ENCODE data around the gene POLG. TPM values are rescaled to one million over a fixed set of nuclear protein-coding genes. Genes with fewer than 3 reads are reported as not detected.
A peak's percentile ranks its signal among the peaks of the same experiment; 100 is the strongest.

The POLG gene
- total and polyA plus RNA-seq, 2 of the 13 experiments (the other 11 are each of a cell fraction or from before 2014, with no cell fraction given) = 26.6 to 35.5 TPM

DNA sequence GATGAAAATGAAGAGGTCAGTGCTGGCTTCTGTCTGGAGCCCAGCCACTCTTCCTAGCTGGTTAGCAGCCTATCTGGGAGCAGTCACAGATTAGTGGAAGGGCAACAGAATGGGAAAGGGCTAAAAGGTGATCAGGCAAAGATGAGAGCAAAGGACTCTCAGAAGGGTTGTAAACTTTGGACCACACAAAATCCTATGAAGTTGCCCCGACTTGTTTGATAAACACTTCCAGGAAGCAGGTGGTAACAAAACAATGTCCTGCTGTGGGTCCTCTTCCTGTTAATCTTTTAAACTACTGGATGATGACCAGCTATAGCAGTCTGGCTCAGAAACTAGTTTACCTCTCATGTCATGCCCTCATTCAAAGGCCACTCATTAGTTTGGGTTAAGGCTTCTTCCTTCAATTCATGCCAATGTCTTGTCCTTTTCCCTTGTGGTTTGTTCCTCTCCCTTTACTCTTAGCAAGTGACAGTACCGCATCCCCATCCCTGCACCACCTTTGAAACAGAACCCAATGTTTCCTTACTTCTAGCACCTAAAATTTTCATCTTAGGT, 19.2 kb downstream of the POLG start (continued):
- TF ChIP-seq, protein P1, sequence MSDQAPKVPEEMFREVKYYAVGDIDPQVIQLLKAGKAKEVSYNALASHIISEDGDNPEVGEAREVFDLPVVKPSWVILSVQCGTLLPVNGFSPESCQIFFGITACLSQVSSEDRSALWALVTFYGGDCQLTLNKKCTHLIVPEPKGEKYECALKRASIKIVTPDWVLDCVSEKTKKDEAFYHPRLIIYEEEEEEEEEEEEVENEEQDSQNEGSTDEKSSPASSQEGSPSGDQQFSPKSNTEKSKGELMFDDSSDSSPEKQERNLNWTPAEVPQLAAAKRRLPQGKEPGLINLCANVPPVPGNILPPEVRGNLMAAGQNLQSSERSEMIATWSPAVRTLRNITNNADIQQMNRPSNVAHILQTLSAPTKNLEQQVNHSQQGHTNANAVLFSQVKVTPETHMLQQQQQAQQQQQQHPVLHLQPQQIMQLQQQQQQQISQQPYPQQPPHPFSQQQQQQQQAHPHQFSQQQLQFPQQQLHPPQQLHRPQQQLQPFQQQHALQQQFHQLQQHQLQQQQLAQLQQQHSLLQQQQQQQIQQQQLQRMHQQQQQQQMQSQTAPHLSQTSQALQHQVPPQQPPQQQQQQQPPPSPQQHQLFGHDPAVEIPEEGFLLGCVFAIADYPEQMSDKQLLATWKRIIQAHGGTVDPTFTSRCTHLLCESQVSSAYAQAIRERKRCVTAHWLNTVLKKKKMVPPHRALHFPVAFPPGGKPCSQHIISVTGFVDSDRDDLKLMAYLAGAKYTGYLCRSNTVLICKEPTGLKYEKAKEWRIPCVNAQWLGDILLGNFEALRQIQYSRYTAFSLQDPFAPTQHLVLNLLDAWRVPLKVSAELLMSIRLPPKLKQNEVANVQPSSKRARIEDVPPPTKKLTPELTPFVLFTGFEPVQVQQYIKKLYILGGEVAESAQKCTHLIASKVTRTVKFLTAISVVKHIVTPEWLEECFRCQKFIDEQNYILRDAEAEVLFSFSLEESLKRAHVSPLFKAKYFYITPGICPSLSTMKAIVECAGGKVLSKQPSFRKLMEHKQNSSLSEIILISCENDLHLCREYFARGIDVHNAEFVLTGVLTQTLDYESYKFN (CRISPR knock-in tag; conservative IDR thresholded peaks at IDR 0.05) = peak; percentile 80
- TF ChIP-seq, protein P2, sequence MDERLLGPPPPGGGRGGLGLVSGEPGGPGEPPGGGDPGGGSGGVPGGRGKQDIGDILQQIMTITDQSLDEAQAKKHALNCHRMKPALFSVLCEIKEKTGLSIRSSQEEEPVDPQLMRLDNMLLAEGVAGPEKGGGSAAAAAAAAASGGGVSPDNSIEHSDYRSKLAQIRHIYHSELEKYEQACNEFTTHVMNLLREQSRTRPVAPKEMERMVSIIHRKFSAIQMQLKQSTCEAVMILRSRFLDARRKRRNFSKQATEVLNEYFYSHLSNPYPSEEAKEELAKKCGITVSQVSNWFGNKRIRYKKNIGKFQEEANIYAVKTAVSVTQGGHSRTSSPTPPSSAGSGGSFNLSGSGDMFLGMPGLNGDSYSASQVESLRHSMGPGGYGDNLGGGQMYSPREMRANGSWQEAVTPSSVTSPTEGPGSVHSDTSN (CRISPR knock-in tag; IDR thresholded peaks at IDR 0.05) = no peak
- peak; percentile 45; the same call in 1 of the 2 replicates for TF ChIP-seq FOXO1 (CRISPR knock-in tag; IDR thresholded peaks at IDR 0.05)
- TF ChIP-seq GATAD2A (CRISPR knock-in tag; IDR thresholded peaks at IDR 0.05) = 0 out of 2 replicates have a peak, but pooled peaks have one; percentile 29
- no peak for TF ChIP-seq MAFF (IDR thresholded peaks at IDR 0.05; ENCODE audit: low read depth, low read length)
- TF ChIP-seq, protein P3, sequence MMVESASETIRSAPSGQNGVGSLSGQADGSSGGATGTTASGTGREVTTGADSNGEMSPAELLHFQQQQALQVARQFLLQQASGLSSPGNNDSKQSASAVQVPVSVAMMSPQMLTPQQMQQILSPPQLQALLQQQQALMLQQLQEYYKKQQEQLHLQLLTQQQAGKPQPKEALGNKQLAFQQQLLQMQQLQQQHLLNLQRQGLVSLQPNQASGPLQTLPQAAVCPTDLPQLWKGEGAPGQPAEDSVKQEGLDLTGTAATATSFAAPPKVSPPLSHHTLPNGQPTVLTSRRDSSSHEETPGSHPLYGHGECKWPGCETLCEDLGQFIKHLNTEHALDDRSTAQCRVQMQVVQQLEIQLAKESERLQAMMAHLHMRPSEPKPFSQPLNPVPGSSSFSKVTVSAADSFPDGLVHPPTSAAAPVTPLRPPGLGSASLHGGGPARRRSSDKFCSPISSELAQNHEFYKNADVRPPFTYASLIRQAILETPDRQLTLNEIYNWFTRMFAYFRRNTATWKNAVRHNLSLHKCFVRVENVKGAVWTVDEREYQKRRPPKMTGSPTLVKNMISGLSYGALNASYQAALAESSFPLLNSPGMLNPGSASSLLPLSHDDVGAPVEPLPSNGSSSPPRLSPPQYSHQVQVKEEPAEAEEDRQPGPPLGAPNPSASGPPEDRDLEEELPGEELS (CRISPR knock-in tag; IDR thresholded peaks at IDR 0.05) = peak; percentile 32; the same call in 1 of the 2 replicates
- no peak for TF ChIP-seq RBAK (CRISPR knock-in tag; IDR thresholded peaks at IDR 0.05)
- TF ChIP-seq SOX6 (IDR thresholded peaks at IDR 0.05) = no peak
- peak; percentile 55 for TF ChIP-seq SOX6 (CRISPR knock-in tag; IDR thresholded peaks at IDR 0.05)
- no peak for TF ChIP-seq HDAC2 (CRISPR knock-in tag; IDR thresholded peaks at IDR 0.05)
- TF ChIP-seq FOXA3 (CRISPR knock-in tag; IDR thresholded peaks at IDR 0.05) = peak; percentile 26; the same call in 1 of the 2 replicates
- TF ChIP-seq GABPA (IDR thresholded peaks at IDR 0.05; ENCODE audit: low read depth, low read length) = no peak
- peak; percentile 50 for TF ChIP-seq GABPA (CRISPR knock-in tag; IDR thresholded peaks at IDR 0.05; ENCODE audit: low read depth)
- peak; percentile 66; the same call in 1 of the 2 replicates for TF ChIP-seq ETV5 (CRISPR knock-in tag; IDR thresholded peaks at IDR 0.05; ENCODE audit: borderline replicate concordance)
- TF ChIP-seq, protein P4, sequence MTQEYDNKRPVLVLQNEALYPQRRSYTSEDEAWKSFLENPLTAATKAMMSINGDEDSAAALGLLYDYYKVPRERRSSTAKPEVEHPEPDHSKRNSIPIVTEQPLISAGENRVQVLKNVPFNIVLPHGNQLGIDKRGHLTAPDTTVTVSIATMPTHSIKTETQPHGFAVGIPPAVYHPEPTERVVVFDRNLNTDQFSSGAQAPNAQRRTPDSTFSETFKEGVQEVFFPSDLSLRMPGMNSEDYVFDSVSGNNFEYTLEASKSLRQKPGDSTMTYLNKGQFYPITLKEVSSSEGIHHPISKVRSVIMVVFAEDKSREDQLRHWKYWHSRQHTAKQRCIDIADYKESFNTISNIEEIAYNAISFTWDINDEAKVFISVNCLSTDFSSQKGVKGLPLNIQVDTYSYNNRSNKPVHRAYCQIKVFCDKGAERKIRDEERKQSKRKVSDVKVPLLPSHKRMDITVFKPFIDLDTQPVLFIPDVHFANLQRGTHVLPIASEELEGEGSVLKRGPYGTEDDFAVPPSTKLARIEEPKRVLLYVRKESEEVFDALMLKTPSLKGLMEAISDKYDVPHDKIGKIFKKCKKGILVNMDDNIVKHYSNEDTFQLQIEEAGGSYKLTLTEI (CRISPR knock-in tag; conservative IDR thresholded peaks at IDR 0.05) = no peak
- TF ChIP-seq GABPB1 (CRISPR knock-in tag; IDR thresholded peaks at IDR 0.05) = peak; percentile 25; the same call in 1 of the 2 replicates
- TF ChIP-seq HMG20A (CRISPR knock-in tag; IDR thresholded peaks at IDR 0.05; ENCODE audit: borderline replicate concordance) = 0 out of 2 replicates have a peak, but pooled peaks have one; percentile 21
- no peak for TF ChIP-seq MYNN (CRISPR knock-in tag; IDR thresholded peaks at IDR 0.05; ENCODE audit: low read depth)
- no peak for TF ChIP-seq ZFP82 (CRISPR knock-in tag; IDR thresholded peaks at IDR 0.05; ENCODE audit: borderline replicate concordance)
- no peak for TF ChIP-seq ZNF644 (CRISPR knock-in tag; IDR thresholded peaks at IDR 0.05; ENCODE audit: low read depth)

Data from HepG2 (cell line).